DMS53 (cell line): ENCODE data around the gene CD55.
"Not testable (repeated sequence)": the region's sequence is repeated elsewhere in the genome, so short reads cannot be mapped to it uniquely, and the experiment has no call there.

Experiments used
- DNase-seq: peaks from one replicate; lab custom pipeline; 2025; lab: John Stamatoyannopoulos, UW

The CD55 gene

GRCh38 chr1:207306023-207306422 lies 15.5 kb upstream of the CD55 start:
- DNase-seq, result no peak

- no peak for DNase-seq
These were observed 14.9 kb upstream of the CD55 start for GRCh38 chr1:207306603-207307002.

GRCh38 chr1:207308451-207309190 lies 12.9 kb upstream of the CD55 start:
- no peak for DNase-seq

GRCh38 chr1:207309745-207310273 lies 11.7 kb upstream of the CD55 start:
- DNase-seq, result peak; percentile 83

GRCh38 chr1:207311888-207312603 lies 9.4 kb upstream of the CD55 start:
- no peak for DNase-seq

GRCh38 chr1:207312604-207312920 lies 8.9 kb upstream of the CD55 start:
- no peak for DNase-seq

- no peak for DNase-seq
These were observed 8.3 kb upstream of the CD55 start for GRCh38 chr1:207313131-207313530.

GRCh38 chr1:207314816-207315215 lies 6.7 kb upstream of the CD55 start:
- no peak for DNase-seq

GRCh38 chr1:207315435-207315834 lies 6.0 kb upstream of the CD55 start:
- DNase-seq, result no peak

- DNase-seq, result peak; percentile 86
These were observed 5.3 kb upstream of the CD55 start for GRCh38 chr1:207316141-207316540.

GRCh38 chr1:207316622-207317391 lies 4.7 kb upstream of the CD55 start:
- peak; percentile 89 for DNase-seq

- no peak for DNase-seq
These were observed 3.9 kb upstream of the CD55 start for GRCh38 chr1:207317561-207317960.

GRCh38 chr1:207318072-207318619 lies 3.3 kb upstream of the CD55 start:
- peak; percentile 23 for DNase-seq

- DNase-seq, result no peak
These were observed 2.3 kb upstream of the CD55 start for GRCh38 chr1:207319199-207319598.

- DNase-seq, result not testable (repeated sequence)
These were observed 1.4 kb upstream of the CD55 start for GRCh38 chr1:207320105-207320504.

- peak; percentile 83 for DNase-seq
These were observed 540 bp downstream of the CD55 start for GRCh38 chr1:207321790-207322645.

GRCh38 chr1:207323425-207324225 lies 2.1 kb downstream of the CD55 start:
- DNase-seq, result no peak

GRCh38 chr1:207328004-207328403 lies 6.5 kb downstream of the CD55 start:
- peak; percentile 32 for DNase-seq

GRCh38 chr1:207328908-207329440 lies 7.5 kb downstream of the CD55 start:
- no peak for DNase-seq

GRCh38 chr1:207329469-207329868 lies 8.0 kb downstream of the CD55 start:
- DNase-seq, result no peak
